K562 (cell line): ENCODE measurements around the gene KIF18B. TPM values are rescaled to one million over a fixed set of nuclear protein-coding genes. Genes with fewer than 3 reads are reported as not detected.

Experiments used
- ATAC-seq: fragments of 200-7000 bp; cut with Tn5 transposase; 3 replicates; pipeline ENCODE4 v1.9.1; 2020; ENCODE audit warnings: moderate library complexity
- BruUV-seq: library from RNA; stranded (reverse); fragments of 400-500 nt; replicated peaks from 2 replicates; lab custom pipeline; 2021; lab: Mats Ljungman, UMichigan
- CTCF ChIA-PET: fragments of 300-600 bp; formaldehyde crosslinking; extraction: SDS; loops from one replicate; lab custom pipeline; 2021; ENCODE audit warnings: low intra/inter-chr PET ratio; lab: Yijun Ruan, JAX
- POLR2A ChIA-PET: fragments of 300-600, 350-650 bp; sonication (Branson Sonifier 250); formaldehyde crosslinking; extraction: SDS; loops from one replicate; lab custom pipeline; 2021; ENCODE audit warnings: antibody characterized with exemption, inconsistent platforms; lab: Yijun Ruan, JAX
- DNase-seq, 4 experiments: peaks; one replicate each; pipeline versions ENCODE4 v3.0.0 to v3.0.0-alpha.2; 2011 to 2018; ENCODE audit warnings: low spot score in 3 of 4, mixed read lengths in 3 of 4; ENCODE audit errors: extremely low read depth in 1 of 4
- FAIRE-seq: peaks from 2 replicates; lab custom pipeline; 2011; peaks lifted over from hg19 to GRCh38; lab: Jason Lieb, UNC
- H2AFZ ChIP-seq: 2 replicates; pipeline ENCODE4 v1.6.0; 2011; ENCODE audit warnings: low read depth, low read length, control low read depth, inconsistent platforms
- H3K27ac ChIP-seq: fragments of 200-600 bp; 3 replicates; pipeline ENCODE4 v1.8.0; 2011; ENCODE audit warnings: low read depth, mild to moderate bottlenecking, control low read depth, inconsistent platforms, low read length, moderate library complexity, mixed read lengths; ENCODE audit errors: extremely low read depth
- H3K27me3 ChIP-seq, 2 experiments: fragments of 300-600 bp in 1 of 2; 2 replicates in 1 of 2; 3 replicates in 1 of 2; pipeline versions ENCODE4 v1.6.0 to v1.8.0; 2011; ENCODE audit warnings: inconsistent platforms in 2 of 2, low read length in 2 of 2, mild to moderate bottlenecking in 1 of 2, mixed read lengths in 1 of 2, moderate library complexity in 1 of 2; ENCODE audit not compliant: control insufficient read depth in 2 of 2, insufficient read depth in 2 of 2
- H3K36me3 ChIP-seq: fragments of 300-600 bp; 3 replicates; pipeline ENCODE4 v1.8.0; 2011; ENCODE audit warnings: mild to moderate bottlenecking, low read length, inconsistent platforms; ENCODE audit not compliant: control insufficient read depth, insufficient read depth
- H3K4me1 ChIP-seq, 2 experiments: fragments of 200-600 bp in 1 of 2; replicated peaks in 1 of 2; 2 replicates in 1 of 2; 3 replicates in 1 of 2; pipeline versions ENCODE4 v1.5.1 to v1.8.0; 2011; ENCODE audit warnings: inconsistent platforms in 2 of 2, low read length in 2 of 2, mild to moderate bottlenecking in 1 of 2, mixed read lengths in 1 of 2, moderate library complexity in 1 of 2; ENCODE audit not compliant: control insufficient read depth in 2 of 2, insufficient read depth in 2 of 2
- H3K4me2 ChIP-seq: 2 replicates; pipeline ENCODE4 v1.6.1; 2011; ENCODE audit warnings: low read length, control low read depth, inconsistent platforms, mixed read lengths; ENCODE audit not compliant: insufficient read depth
- H3K4me3 ChIP-seq: fragments of 200-600 bp; sonication (generic), shearing (Covaris generic); 2 replicates; pipeline ENCODE4 v1.5.1; 2016; ENCODE audit warnings: control low read depth, inconsistent platforms
- H3K79me2 ChIP-seq: fragments of 200-600 bp; 3 replicates; pipeline ENCODE4 v1.8.0; 2011; ENCODE audit warnings: low read length, inconsistent platforms; ENCODE audit not compliant: control insufficient read depth, insufficient read depth
- H3K9ac ChIP-seq, 2 experiments: 2 replicates each; pipeline versions ENCODE4 v1.6.0 to v1.6.1; 2011; ENCODE audit warnings: low read depth in 2 of 2, low read length in 2 of 2, control low read depth in 1 of 2, inconsistent platforms in 1 of 2, mild to moderate bottlenecking in 1 of 2, mixed read lengths in 1 of 2; ENCODE audit not compliant: insufficient read depth in 1 of 2
- H3K9me1 ChIP-seq: one replicate; pipeline ENCODE4 v1.6.0; 2011; ENCODE audit warnings: inconsistent platforms, mild to moderate bottlenecking, low read length, moderate library complexity; ENCODE audit not compliant: control insufficient read depth, insufficient read depth
- H3K9me3 ChIP-seq: replicated peaks from 2 replicates; pipeline ENCODE4 v1.5.1; 2011; ENCODE audit warnings: low read depth, low read length, inconsistent platforms; ENCODE audit not compliant: control insufficient read depth, insufficient read depth
- H4K20me1 ChIP-seq: replicated peaks from 2 replicates; pipeline ENCODE4 v1.6.1; 2011; ENCODE audit warnings: low read length, inconsistent platforms, mixed read lengths; ENCODE audit not compliant: control insufficient read depth, insufficient read depth
- C11orf30 ChIP-seq: fragments of 450-650 bp; IDR thresholded peaks from 2 replicates; pipeline ENCODE4 v1.6.1; 2016; ENCODE audit warnings: low read depth, mild to moderate bottlenecking
- FOXP4 ChIP-seq: sonication (generic); formaldehyde crosslinking; IDR thresholded peaks from 2 replicates; pipeline ENCODE4 v1.8.0; 2022; ENCODE audit warnings: mild to moderate bottlenecking, missing genetic modification reagents, borderline replicate concordance
- PKNOX1 ChIP-seq: fragments of 450-650 bp; IDR thresholded peaks from 2 replicates; pipeline ENCODE4 v1.6.1; 2016
- POLR2AphosphoS2 ChIP-seq: IDR thresholded peaks from 2 replicates; pipeline ENCODE4 v1.6.1; 2012; ENCODE audit warnings: low read length, improper control_type of control experiment
- POLR2G ChIP-seq: fragments of 200-400 bp; formaldehyde crosslinking; IDR thresholded peaks from 2 replicates; pipeline ENCODE4 v1.6.1; 2017; ENCODE audit warnings: low read depth, mild to moderate bottlenecking, antibody characterized with exemption, low read length, moderate library complexity
- TARDBP ChIP-seq: fragments of 450-650 bp; IDR thresholded peaks from 2 replicates; pipeline ENCODE4 v1.6.1; 2016
- XRCC5 ChIP-seq: fragments of 200-400 bp; formaldehyde crosslinking; IDR thresholded peaks from 2 replicates; pipeline ENCODE4 v1.6.1; 2017; ENCODE audit warnings: low read depth, mild to moderate bottlenecking, low read length
- ZBTB11 ChIP-seq, 3 experiments: fragments of 200-800 bp in 1 of 3; fragments of 250-450 bp in 1 of 3; fragments of 450-650 bp in 1 of 3; sonication (Bioruptor Pico) in 1 of 3; sonication (Bioruptor generic) in 1 of 3; formaldehyde crosslinking in 1 of 3; IDR thresholded peaks; 2 replicates each; pipeline versions ENCODE4 v1.6.1 to v1.8.0; 2016 to 2022; ENCODE audit warnings: mild to moderate bottlenecking in 2 of 3, missing genetic modification characterization in 2 of 3, missing compliant biosample characterization in 1 of 3, moderate library complexity in 1 of 3
- ZC3H8 ChIP-seq: fragments of 450-650 bp; IDR thresholded peaks from 2 replicates; pipeline ENCODE4 v1.6.1; 2017
- ZNF140 ChIP-seq: fragments of 250-450 bp; sonication (Bioruptor Pico); IDR thresholded peaks from 2 replicates; pipeline ENCODE4 v1.8.0; 2021; ENCODE audit warnings: moderate library complexity, mild to moderate bottlenecking, inconsistent platforms
- ZNF175 ChIP-seq: fragments of 200-800 bp; sonication (Bioruptor generic); IDR thresholded peaks from 2 replicates; pipeline ENCODE4 v1.6.1; 2016; ENCODE audit warnings: low read depth, mild to moderate bottlenecking, missing genetic modification characterization, missing compliant biosample characterization
- WGBS: fragments of 100-300 bp; shearing (Covaris generic); methylation state at CpG from one replicate; pipeline ENCODE4 v1.1.6; 2016; ENCODE audit warnings: low coverage, mixed read lengths; ENCODE audit not compliant: insufficient coverage; ENCODE audit errors: missing lambda C conversion rate; 5-methylcytosine and 5-hydroxymethylcytosine counted together
- in situ Hi-C: fragments of 300-500 bp; cut with MboI; formaldehyde crosslinking; loops from 4 replicates; pipeline ENCODE4 v1.15.0; 2018; ENCODE audit warnings: inconsistent platforms, mixed read lengths
- intact Hi-C: fragments of 100-400 bp; cut with micrococcal nuclease; formaldehyde crosslinking; loops from 2 replicates; pipeline ENCODE4 v1.14.2; 2022
- polyA plus RNA-seq, 8 experiments: library from polyadenylated mRNA; depleted of rRNA in 4 of 8; stranded (reverse) in 5 of 8; unstranded in 3 of 8; fragments of >200 nt; fragmentation: Nextera tagmentation in 2 of 8; fragmentation: Illumina TruSeq in 1 of 8; extraction: Ambion mirVana in 2 of 8; extraction: Trizol in 1 of 8; gene quantifications; 2 replicates each; pipeline versions ENCODE4 v1.2.1 to v1.2.3, GENCODE V29; 2011 to 2014; ENCODE audit warnings: inconsistent platforms in 1 of 8, missing spikeins in 1 of 8
- total RNA-seq, 7 experiments: library from RNA; depleted of rRNA in 6 of 7; stranded (reverse); fragments of >200 nt in 6 of 7; fragmentation: Illumina TruSeq in 2 of 7; extraction: Trizol in 2 of 7; gene quantifications; 2 replicates each; pipeline versions ENCODE4 v1.2.1 to v1.2.3, GENCODE V29; 2011 to 2021; ENCODE audit warnings: low replicate concordance in 1 of 7

KIF18B gene
- total and polyA plus RNA-seq, 9 of the 15 experiments (the other 6 are each of a cell fraction or from before 2014, with no cell fraction given): 2.0 to 42.8 (median 13.2) TPM

- no peak for TF ChIP-seq FOXP4 (CRISPR knock-in tag)
- TF ChIP-seq, all 486 proteins: peak for 0
These were observed 19.9 kb downstream of the KIF18B start (continued) for GRCh38 chr17:44927696-44928095.

- Histone ChIP-seq H3K9me3 (no peaks in the 10 kb centered on the region), H3K9ac (peak overlapping the region in 1 of 2 experiments; percentile 46; a peak in 1 of 4 replicates), H3K79me2 (no peaks in the 10 kb centered on the region), H3K4me1 (no peaks in the 10 kb centered on the region), H3K27ac (no peak overlapping the region), H3K9me1 (no peaks in the 10 kb centered on the region), H4K20me1 (peaks cover 9% of the 10 kb centered on the region), H3K4me2 (no peak overlapping the region), H3K4me3 (no peak overlapping the region), H2AFZ (no peak overlapping the region), H3K27me3 (no peaks in the 10 kb centered on the region), H3K36me3 (peaks cover 64% of the 10 kb centered on the region)
- DNase-seq (no peak), FAIRE-seq (no peak), ATAC-seq (no peak)
- CTCF ChIA-PET: no interaction called here
- 93% methylated on average over 14 of the region's 15 CpGs for WGBS
- BruUV-seq: no TSS peak
- in situ Hi-C loops (no loop called here), intact Hi-C loops (no loop called here)
- POLR2A ChIA-PET: interaction anchor here (0.5 to 1.1 kb wide), 5 partner anchors 11 to 35 kb away, joined by 3 to 4 read pairs (median 3); no protein-coding TSS in a partner anchor
- TF ChIP-seq TARDBP: no peak
- peak; percentile 55; the same call in 1 of the 2 replicates for TF ChIP-seq POLR2AphosphoS2
- peak; percentile 41; the same call in 1 of the 2 replicates for TF ChIP-seq POLR2G
- no peak for TF ChIP-seq XRCC5
- no peak for TF ChIP-seq ZBTB11 (CRISPR knock-in tag; IDR thresholded peaks at IDR 0.05)
- TF ChIP-seq ZNF140 (CRISPR knock-in tag): no peak
- TF ChIP-seq C11orf30: no peak
- TF ChIP-seq PKNOX1: peak; percentile 35; the same call in 1 of the 2 replicates
- TF ChIP-seq ZC3H8: no peak
- no peak for TF ChIP-seq ZNF175 (CRISPR knock-in tag)
These were observed 20.6 kb downstream of the KIF18B start for GRCh38 chr17:44926821-44927525.
